Upper lobe of left lung (tissue), 4 donors: ENCODE results near the gene OR2W1.

ENCODE experiments used
- CTCF ChIP-seq, 6 experiments: fragments of 450-650 bp in 4 of 6; fragments of 200-600 bp in 2 of 6; sonication (generic) in 2 of 6; IDR thresholded peaks; one replicate each; pipeline ENCODE4 v1.5.1; 2016 to 2019; ENCODE audit warnings: antibody characterized with exemption in 6 of 6
- POLR2A ChIP-seq, 4 donors: fragments of 450-650 bp; IDR thresholded peaks; one replicate each; pipeline ENCODE4 v1.5.1; 2016 to 2017; ENCODE audit warnings: antibody characterized with exemption in 4 of 4, mild to moderate bottlenecking in 2 of 4
- POLR2AphosphoS5 ChIP-seq, 2 donors: sonication (generic); formaldehyde crosslinking; IDR thresholded peaks; one replicate each; pipeline ENCODE4 v1.5.1; 2017; ENCODE audit warnings: antibody characterized with exemption in 2 of 2

- TF ChIP-seq CTCF (IDR thresholded peaks at IDR 0.05) (no peak), POLR2A (IDR thresholded peaks at IDR 0.05) (peak in 1 of 4 donors; percentile 57), POLR2AphosphoS5 (IDR thresholded peaks at IDR 0.05) (peak in 1 of 2 donors; percentile 27)
Measured at GRCh38 chr6:29005183-29005885, 39.6 kb downstream of the OR2W1 start, which contains the start of gene ZNF311.
